IMR-90 (cell line): Measurements from ENCODE around the gene CUTC. TPM values are rescaled to one million over a fixed set of nuclear protein-coding genes. Genes with fewer than 3 reads are reported as not detected.

Experiments
- ATAC-seq: fragments of 200-7000 bp; cut with Tn5 transposase; 2 replicates; pipeline ENCODE4 v1.9.1; 2020; ENCODE audit warnings: low read depth, mild to moderate bottlenecking, moderate library complexity
- BruUV-seq: library from RNA; stranded (reverse); fragments of 400-500 nt; replicated peaks from 2 replicates; lab custom pipeline; 2021; lab: Mats Ljungman, UMichigan
- CTCF ChIA-PET: fragments of 300-600 bp; formaldehyde crosslinking; extraction: SDS; loops from one replicate; lab custom pipeline; 2021; ENCODE audit warnings: antibody characterized with exemption; lab: Yijun Ruan, JAX
- POLR2A ChIA-PET: fragments of 300-600 bp; sonication (Branson Sonifier 250); formaldehyde crosslinking; loops from one replicate; lab custom pipeline; 2022; ENCODE audit warnings: antibody characterized with exemption; ENCODE audit not compliant: unreplicated experiment; lab: Charles Lee
- DNase-seq: peaks from one replicate; pipeline ENCODE4 v3.0.0; 2013
- H2AFZ ChIP-seq: replicated peaks from 2 replicates; pipeline ENCODE3; 2013; ENCODE audit warnings: low read length, mild to moderate bottlenecking; ENCODE audit not compliant: poor library complexity
- H2AK5ac ChIP-seq: 2 replicates; pipeline ENCODE4 v1.6.1; 2013; ENCODE audit warnings: low read depth, low read length, inconsistent platforms
- H2AK9ac ChIP-seq: replicated peaks from 2 replicates; pipeline ENCODE3; 2013; ENCODE audit warnings: mild to moderate bottlenecking, low read depth, low read length, moderate library complexity; ENCODE audit not compliant: poor library complexity
- H2BK120ac ChIP-seq: 2 replicates; pipeline ENCODE4 v1.6.1; 2013; ENCODE audit warnings: low read depth, low read length, inconsistent platforms
- H2BK15ac ChIP-seq: 3 replicates; pipeline ENCODE4 v1.6.1; 2013; ENCODE audit warnings: low read depth, low read length, inconsistent platforms
- H2BK20ac ChIP-seq: 2 replicates; pipeline ENCODE4 v1.6.1; 2013; ENCODE audit warnings: low read depth, mild to moderate bottlenecking, inconsistent platforms, low read length, moderate library complexity
- H2BK5ac ChIP-seq: 2 replicates; pipeline ENCODE4 v1.6.1; 2013; ENCODE audit warnings: mild to moderate bottlenecking, low read depth, low read length, inconsistent platforms; ENCODE audit not compliant: poor library complexity, severe bottlenecking
- H3K14ac ChIP-seq: replicated peaks from 2 replicates; pipeline ENCODE4 v1.6.1; 2013; ENCODE audit warnings: low read depth, low read length, inconsistent platforms
- H3K18ac ChIP-seq: 2 replicates; pipeline ENCODE4 v1.6.1; 2013; ENCODE audit warnings: low read depth, low read length, control low read depth
- H3K23ac ChIP-seq: 2 replicates; pipeline ENCODE4 v1.6.1; 2013; ENCODE audit warnings: low read depth, low read length, inconsistent platforms
- H3K27ac ChIP-seq: 2 replicates; pipeline ENCODE4 v1.5.1; 2013; ENCODE audit warnings: mild to moderate bottlenecking, control low read depth, low read length; ENCODE audit not compliant: insufficient read depth
- H3K27me3 ChIP-seq: 2 replicates; pipeline ENCODE4 v1.6.1; 2013; ENCODE audit warnings: low read length; ENCODE audit not compliant: control insufficient read depth, insufficient read depth
- H3K36me3 ChIP-seq: 2 replicates; pipeline ENCODE4 v1.6.1; 2013; ENCODE audit warnings: low read length, mixed read lengths; ENCODE audit not compliant: control insufficient read depth, insufficient read depth
- H3K4ac ChIP-seq: 2 replicates; pipeline ENCODE4 v1.6.1; 2013; ENCODE audit warnings: low read depth, low read length, inconsistent platforms
- H3K4me1 ChIP-seq: 2 replicates; pipeline ENCODE4 v1.6.1; 2013; ENCODE audit warnings: low read length, mixed read lengths; ENCODE audit not compliant: control insufficient read depth, insufficient read depth
- H3K4me2 ChIP-seq: 2 replicates; pipeline ENCODE4 v1.6.1; 2013; ENCODE audit warnings: low read depth, mild to moderate bottlenecking, control low read depth, low read length, moderate library complexity
- H3K4me3 ChIP-seq: 2 replicates; pipeline ENCODE4 v1.5.1; 2013; ENCODE audit warnings: low read depth, mild to moderate bottlenecking, control low read depth, low read length, moderate library complexity; ENCODE audit not compliant: insufficient read depth
- H3K56ac ChIP-seq: 2 replicates; pipeline ENCODE4 v1.6.1; 2013; ENCODE audit warnings: low read length, inconsistent platforms; ENCODE audit not compliant: insufficient read depth; ENCODE audit errors: extremely low read depth
- H3K79me1 ChIP-seq, 2 experiments: 2 replicates each; pipeline ENCODE4 v1.6.1; 2013; ENCODE audit warnings: low read length in 2 of 2, inconsistent platforms in 1 of 2, low read depth in 1 of 2
- H3K9ac ChIP-seq: 2 replicates; pipeline ENCODE4 v1.6.1; 2013; ENCODE audit warnings: low read depth, low read length, control low read depth
- H3K9me1 ChIP-seq: 2 replicates; pipeline ENCODE4 v1.6.1; 2013; ENCODE audit warnings: low read length, inconsistent platforms; ENCODE audit not compliant: insufficient read depth
- H3K9me3 ChIP-seq: 2 replicates; pipeline ENCODE4 v1.6.1; 2013; ENCODE audit warnings: low read length; ENCODE audit not compliant: control insufficient read depth, insufficient read depth
- H4K20me1 ChIP-seq: 2 replicates; pipeline ENCODE4 v1.6.1; 2013; ENCODE audit warnings: low read length, inconsistent platforms; ENCODE audit not compliant: insufficient read depth
- H4K5ac ChIP-seq: 2 replicates; pipeline ENCODE4 v1.6.1; 2013; ENCODE audit warnings: mild to moderate bottlenecking, low read depth, low read length, control low read depth
- H4K8ac ChIP-seq, 2 experiments: 2 replicates each; pipeline ENCODE4 v1.6.1; 2013; ENCODE audit warnings: low read depth in 2 of 2, low read length in 2 of 2, control low read depth in 1 of 2, inconsistent platforms in 1 of 2
- H4K91ac ChIP-seq: 2 replicates; pipeline ENCODE4 v1.6.1; 2013; ENCODE audit warnings: low read depth, low read length, inconsistent platforms; ENCODE audit not compliant: insufficient read depth
- CEBPB ChIP-seq: IDR thresholded peaks from 2 replicates; pipeline ENCODE4 v1.6.1; 2012; ENCODE audit warnings: low read depth, low read length, improper control_type of control experiment
- FOS ChIP-seq: fragments of 150-350 bp; IDR thresholded peaks from 2 replicates; pipeline ENCODE4 v1.6.1; 2016; ENCODE audit warnings: low read depth, low read length
- POLR2A ChIP-seq: IDR thresholded peaks from 2 replicates; pipeline ENCODE4 v1.6.1; 2012; ENCODE audit warnings: mild to moderate bottlenecking, low read depth, low read length
- RFX5 ChIP-seq: IDR thresholded peaks from 2 replicates; pipeline ENCODE4 v1.8.0; 2012; ENCODE audit warnings: low read depth, mild to moderate bottlenecking, low read length, moderate library complexity
- SMC3 ChIP-seq: fragments of 150-350 bp; IDR thresholded peaks from 2 replicates; pipeline ENCODE4 v1.6.1; 2016; ENCODE audit warnings: low read depth, mild to moderate bottlenecking, antibody characterized with exemption, low read length, moderate library complexity
- WGBS, 2 experiments: methylation state at CpG; one replicate each; pipeline versions ENCODE4 v1.1.5 to v1.1.7; 2013; ENCODE audit warnings: missing lambda C conversion rate in 2 of 2; ENCODE audit not compliant: insufficient read length in 1 of 2; ENCODE audit errors: extremely low coverage in 2 of 2; 5-methylcytosine and 5-hydroxymethylcytosine counted together
- dilution Hi-C: fragments of 300-500 bp; cut with HindIII; formaldehyde crosslinking; loops from one replicate; pipeline ENCODE4 v1.14.3; 2018; ENCODE audit warnings: low sequenced_read_pairs; ENCODE audit not compliant: unreplicated experiment
- in situ Hi-C: fragments of 300-500 bp; cut with MboI; formaldehyde crosslinking; loops from 3 replicates; pipeline ENCODE4 v1.14.3; 2019; ENCODE audit warnings: low sequenced_read_pairs, inconsistent platforms, mixed read lengths
- intact Hi-C: fragments of 100-400 bp; cut with micrococcal nuclease; formaldehyde crosslinking; loops from 2 replicates; pipeline ENCODE4 v1.10.0; 2022
- polyA plus RNA-seq, 3 experiments: library from polyadenylated mRNA; depleted of rRNA; stranded (reverse); fragments of >200 nt; gene quantifications; 2 replicates each; pipeline ENCODE4 v1.2.3, GENCODE V29; 2012; ENCODE audit warnings: low replicate concordance in 1 of 3
- total RNA-seq: library from RNA; depleted of rRNA; stranded (reverse); fragments of >200 nt; gene quantifications from 2 replicates; pipeline ENCODE4 v1.2.3, GENCODE V29; 2012
- TF ChIP-seq, protein P1 (sequence below): fragments of 150-350 bp; IDR thresholded peaks from 2 replicates; pipeline ENCODE4 v1.6.1; 2016; ENCODE audit warnings: low read depth, mild to moderate bottlenecking, low read length, moderate library complexity, borderline replicate concordance

Gene CUTC
- total and polyA plus RNA-seq, 2 of the 4 experiments (the other 2 are of a cell fraction), result 7.0 to 10.2 TPM

DNA sequence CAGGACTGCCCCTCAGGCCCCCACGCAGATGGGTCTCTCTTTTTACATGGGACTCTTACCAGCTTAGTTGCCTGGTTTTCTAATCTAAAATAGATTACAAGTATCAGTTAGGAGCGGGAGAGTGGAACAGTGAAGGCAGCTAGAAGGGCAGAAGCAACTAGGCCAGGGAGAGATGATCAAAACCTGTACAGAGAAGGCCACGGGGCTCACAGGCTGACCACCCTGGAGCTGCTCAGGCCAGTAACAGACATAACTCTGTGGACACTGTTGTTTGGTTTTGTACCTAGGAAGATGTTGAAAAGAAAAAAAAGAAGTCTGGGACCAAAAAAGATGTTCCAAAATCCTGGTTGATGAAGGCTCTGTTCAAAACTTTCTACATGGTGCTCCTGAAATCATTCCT, 66.9 kb downstream of the CUTC start:
- BruUV-seq, result no TSS peak
- H3K23ac ChIP-seq, result no peak overlapping the region
- dilution Hi-C loops, result no loop called here
- H2BK15ac ChIP-seq, result no peak overlapping the region
- no peaks in the 10 kb centered on the region for H3K4me1 ChIP-seq
- intact Hi-C loops, result no loop called here
- TF ChIP-seq CEBPB (no peak), POLR2A (no peak), RFX5 (no peak), FOS (no peak), SMC3 (no peak)
- TF ChIP-seq, protein P1, sequence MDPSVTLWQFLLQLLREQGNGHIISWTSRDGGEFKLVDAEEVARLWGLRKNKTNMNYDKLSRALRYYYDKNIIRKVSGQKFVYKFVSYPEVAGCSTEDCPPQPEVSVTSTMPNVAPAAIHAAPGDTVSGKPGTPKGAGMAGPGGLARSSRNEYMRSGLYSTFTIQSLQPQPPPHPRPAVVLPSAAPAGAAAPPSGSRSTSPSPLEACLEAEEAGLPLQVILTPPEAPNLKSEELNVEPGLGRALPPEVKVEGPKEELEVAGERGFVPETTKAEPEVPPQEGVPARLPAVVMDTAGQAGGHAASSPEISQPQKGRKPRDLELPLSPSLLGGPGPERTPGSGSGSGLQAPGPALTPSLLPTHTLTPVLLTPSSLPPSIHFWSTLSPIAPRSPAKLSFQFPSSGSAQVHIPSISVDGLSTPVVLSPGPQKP, result no peak
- no peak overlapping the region for H2BK120ac ChIP-seq
- H4K20me1 ChIP-seq, result no peaks in the 10 kb centered on the region
- H3K18ac ChIP-seq, result no peak overlapping the region
- H4K8ac ChIP-seq, result no peak overlapping the region
- H2BK20ac ChIP-seq, result no peak overlapping the region
- no peak overlapping the region for H4K5ac ChIP-seq
- CTCF ChIA-PET, result interaction anchor here (0.7 to 2.3 kb wide), 2 partner anchors 8 to 47 kb away, joined by 3 to 6 read pairs; no protein-coding TSS in a partner anchor
- no peak overlapping the region for H2AFZ ChIP-seq
- H3K27ac ChIP-seq, result no peak overlapping the region
- H3K9me3 ChIP-seq, result no peaks in the 10 kb centered on the region
- no peaks in the 10 kb centered on the region for H3K27me3 ChIP-seq
- no peaks in the 10 kb centered on the region for H3K36me3 ChIP-seq
- no peak overlapping the region for H3K56ac ChIP-seq
- no peak overlapping the region for H3K4ac ChIP-seq
- no peak overlapping the region for H2BK5ac ChIP-seq
- no peak overlapping the region for H3K9ac ChIP-seq
- H3K14ac ChIP-seq, result no peak overlapping the region
- H4K91ac ChIP-seq, result no peak overlapping the region
- POLR2A ChIA-PET, result no interaction called here
- WGBS, 2 experiments, result 100% methylated on average over 1 of the region's 3 CpGs; no CpG with 5 or more reads in 1 of the 2 experiments
- ATAC-seq (no peak), DNase-seq (no peak)
- no peak overlapping the region for H2AK5ac ChIP-seq
- no peak overlapping the region for H3K4me2 ChIP-seq
- no peak overlapping the region for H2AK9ac ChIP-seq
- H3K4me3 ChIP-seq, result no peak overlapping the region
- no peaks in the 10 kb centered on the region for H3K9me1 ChIP-seq
- in situ Hi-C loops, result no loop called here
- no peaks in the 10 kb centered on the region for H3K79me1 ChIP-seq
